Endothelial cell (in vitro differentiated cells): ENCODE results near the gene LMO2. TPM values are rescaled to one million over a fixed set of nuclear protein-coding genes. Genes with fewer than 3 reads are reported as not detected.

Source experiments
- DNase-seq: peaks from one replicate; pipeline ENCODE4 v3.0.0; 2021; ENCODE audit warnings: low spot score
- H3K27ac Mint-ChIP-seq: one replicate; pipeline ENCODE4 v1.8.0; 2021; ENCODE audit warnings: mixed read lengths, inconsistent platforms; ENCODE audit not compliant: unreplicated experiment
- H3K27me3 Mint-ChIP-seq: one replicate; pipeline ENCODE4 v1.8.0; 2021; ENCODE audit warnings: mild to moderate bottlenecking, moderate library complexity, mixed read lengths, inconsistent platforms; ENCODE audit not compliant: unreplicated experiment
- H3K36me3 Mint-ChIP-seq: one replicate; pipeline ENCODE4 v1.8.0; 2021; ENCODE audit warnings: mild to moderate bottlenecking, low read depth, mixed read lengths, inconsistent platforms; ENCODE audit not compliant: unreplicated experiment
- H3K4me1 Mint-ChIP-seq: one replicate; pipeline ENCODE4 v1.8.0; 2021; ENCODE audit warnings: mild to moderate bottlenecking, mixed read lengths, inconsistent platforms; ENCODE audit not compliant: unreplicated experiment
- H3K4me3 Mint-ChIP-seq: one replicate; pipeline ENCODE4 v1.8.0; 2021; ENCODE audit warnings: mild to moderate bottlenecking, mixed read lengths, inconsistent platforms; ENCODE audit not compliant: unreplicated experiment
- H3K9me3 Mint-ChIP-seq: one replicate; pipeline ENCODE4 v1.8.0; 2021; ENCODE audit warnings: mixed read lengths, inconsistent platforms; ENCODE audit not compliant: unreplicated experiment
- CTCF ChIP-seq: fragments of 200-600 bp; sonication (generic); IDR thresholded peaks from one replicate; pipeline ENCODE4 v1.5.0; 2021; ENCODE audit warnings: antibody characterized with exemption; ENCODE audit not compliant: unreplicated experiment
- long read RNA-seq: library from polyadenylated mRNA; unstranded; transcript quantifications from one replicate; pipeline ENCODE4 v2.0.0, GENCODE V29; 2020; ENCODE audit not compliant: unreplicated experiment
- total RNA-seq: library from RNA; stranded (reverse); fragmentation: NEBNext Ultra II Directional; extraction: Animal tissue kit (Norgen Biotek cat#: 25700); gene quantifications from one replicate; pipeline ENCODE4 v1.2.1, GENCODE V29; 2021; ENCODE audit not compliant: unreplicated experiment

Gene LMO2
- total RNA-seq, result 223 TPM
- long read RNA-seq, partial matches to known transcripts, result 1 of 2 reads
- long read RNA-seq, other reads (novel, unspliced or antisense), result 0 of 2 reads

DNA sequence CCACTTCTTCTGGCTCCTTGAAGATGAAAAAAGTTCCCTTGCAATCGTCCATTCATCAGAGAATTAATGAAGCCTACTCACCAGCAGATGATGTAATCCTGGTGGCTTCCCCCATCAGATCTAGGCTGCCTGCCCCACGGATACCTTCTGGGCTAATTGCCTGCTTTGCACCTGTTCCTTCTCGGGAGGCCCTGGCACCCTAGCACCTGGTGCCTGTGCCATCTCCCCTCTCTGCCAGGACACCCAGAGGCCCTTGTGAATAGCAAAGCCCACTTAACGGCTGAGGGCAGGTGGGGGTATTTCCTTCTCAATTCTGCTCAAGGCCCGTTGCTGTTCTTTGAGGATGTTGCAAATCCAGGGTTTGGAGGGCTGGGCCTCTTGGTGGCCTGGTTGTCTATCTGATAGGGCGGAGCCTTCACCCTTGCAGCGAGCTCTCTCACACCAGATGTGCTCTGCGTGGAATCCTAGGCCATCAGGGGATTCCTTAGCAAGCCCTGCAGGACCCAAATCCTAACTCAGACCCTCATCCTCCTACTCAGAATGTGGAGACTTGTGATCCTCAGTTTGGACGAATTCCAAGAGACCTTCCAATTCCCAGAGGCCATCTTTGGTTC, at the start of gene LMO2:
TSS of gene LMO2 (minus strand) at position 363 of the 614 bp plus-strand sequence. CDS start 22,360 bp downstream, outside the sequence.
- Mint-ChIP-seq H3K36me3 (no peaks in the 10 kb centered on the region), H3K27me3 (peaks cover 6% of the 10 kb centered on the region), H3K4me3 (no peak within 1 kb of the TSS), H3K4me1 (peaks cover 24% of the 10 kb centered on the region), H3K27ac (no peak within 1 kb of the TSS), H3K9me3 (no peaks in the 10 kb centered on the region)
- no peak for DNase-seq
- TF ChIP-seq CTCF, result no peak

DNA sequence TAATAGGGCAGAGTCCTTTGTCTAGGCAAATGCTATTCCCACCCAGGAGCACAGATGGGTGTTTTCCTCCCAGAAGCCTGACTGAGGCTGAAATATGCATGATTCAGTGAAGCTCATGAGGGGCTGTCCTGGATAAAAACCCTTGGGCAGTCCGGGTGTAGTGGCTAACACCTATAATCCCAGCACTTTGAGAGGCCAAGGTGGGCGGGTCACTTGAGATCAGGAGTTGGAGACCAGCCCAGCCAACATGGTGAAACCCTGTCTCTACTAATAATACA, 48.6 kb upstream of the LMO2 start:
- Mint-ChIP-seq H3K27ac (no peak overlapping the region), H3K4me3 (no peak overlapping the region), H3K9me3 (no peaks in the 10 kb centered on the region), H3K27me3 (peaks cover 6% of the 10 kb centered on the region), H3K36me3 (no peaks in the 10 kb centered on the region), H3K4me1 (peaks cover 52% of the 10 kb centered on the region)
- no peak for TF ChIP-seq CTCF
- DNase-seq, result no peak

GRCh38 chr11:33936725-33937604, 45.1 kb upstream of the LMO2 start:
- peak overlapping the region; percentile 90 for H3K27ac Mint-ChIP-seq
- no peak for TF ChIP-seq CTCF
- H3K9me3 Mint-ChIP-seq, result no peaks in the 10 kb centered on the region
- peaks cover 70% of the 10 kb centered on the region for H3K4me1 Mint-ChIP-seq
- peak overlapping the region; percentile 45 for H3K4me3 Mint-ChIP-seq
- DNase-seq, result peak; percentile 45
- peaks cover 12% of the 10 kb centered on the region for H3K27me3 Mint-ChIP-seq
- peaks cover 10% of the 10 kb centered on the region for H3K36me3 Mint-ChIP-seq

- Mint-ChIP-seq H3K9me3 (no peaks in the 10 kb centered on the region), H3K4me3 (peak overlapping the region; percentile 8), H3K36me3 (peaks cover 13% of the 10 kb centered on the region), H3K27ac (peak overlapping the region; percentile 84), H3K4me1 (peaks cover 73% of the 10 kb centered on the region), H3K27me3 (peaks cover 15% of the 10 kb centered on the region)
- DNase-seq, result peak; percentile 36
- TF ChIP-seq CTCF, result no peak
Observed at GRCh38 chr11:33935461-33936456, 43.9 kb upstream of the LMO2 start.
